Measurements from ENCODE around the gene YWHAQ.

- TF ChIP-seq, protein P1, sequence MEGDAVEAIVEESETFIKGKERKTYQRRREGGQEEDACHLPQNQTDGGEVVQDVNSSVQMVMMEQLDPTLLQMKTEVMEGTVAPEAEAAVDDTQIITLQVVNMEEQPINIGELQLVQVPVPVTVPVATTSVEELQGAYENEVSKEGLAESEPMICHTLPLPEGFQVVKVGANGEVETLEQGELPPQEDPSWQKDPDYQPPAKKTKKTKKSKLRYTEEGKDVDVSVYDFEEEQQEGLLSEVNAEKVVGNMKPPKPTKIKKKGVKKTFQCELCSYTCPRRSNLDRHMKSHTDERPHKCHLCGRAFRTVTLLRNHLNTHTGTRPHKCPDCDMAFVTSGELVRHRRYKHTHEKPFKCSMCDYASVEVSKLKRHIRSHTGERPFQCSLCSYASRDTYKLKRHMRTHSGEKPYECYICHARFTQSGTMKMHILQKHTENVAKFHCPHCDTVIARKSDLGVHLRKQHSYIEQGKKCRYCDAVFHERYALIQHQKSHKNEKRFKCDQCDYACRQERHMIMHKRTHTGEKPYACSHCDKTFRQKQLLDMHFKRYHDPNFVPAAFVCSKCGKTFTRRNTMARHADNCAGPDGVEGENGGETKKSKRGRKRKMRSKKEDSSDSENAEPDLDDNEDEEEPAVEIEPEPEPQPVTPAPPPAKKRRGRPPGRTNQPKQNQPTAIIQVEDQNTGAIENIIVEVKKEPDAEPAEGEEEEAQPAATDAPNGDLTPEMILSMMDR (IDR thresholded peaks at IDR 0.05): no peak
- TF ChIP-seq POLR2A (IDR thresholded peaks at IDR 0.05): no peak
These were observed 571 bp downstream of the YWHAQ start for GRCh38 chr2:9630117-9630735.
